NCI-H526 treated with DMSO at 0.1 percent for 48 hours (cell line): Measurements from ENCODE around the gene ARHGAP20.

Source experiments
- DNase-seq: peaks from one replicate; lab custom pipeline; 2025; lab: John Stamatoyannopoulos, UW

The ARHGAP20 gene

GRCh38 chr11:110527146-110527545 is 185.1 kb downstream of the ARHGAP20 start:
- peak; percentile 68 for DNase-seq
